ENCODE data around the gene PDE7B. TPM values are rescaled to one million over a fixed set of nuclear protein-coding genes. Genes with fewer than 3 reads are reported as not detected.

PDE7B gene
- total RNA-seq, 6 experiments from 2014 or later, result 1.2 to 5.8 (median 4.5) TPM

- H3K36me3 Mint-ChIP-seq (ENCODE audit: low read depth), result peaks cover 22% of the 10 kb centered on the region; the same call in 1 of the 2 replicates
- no peaks in the 10 kb centered on the region for H3K9me3 Mint-ChIP-seq
- no peak for DNase-seq
- H3K4me1 Mint-ChIP-seq (ENCODE audit: low read depth), result peaks cover 43% of the 10 kb centered on the region
- no peak overlapping the region for H3K4me3 Mint-ChIP-seq
- H3K27me3 Mint-ChIP-seq (ENCODE audit: insufficient read depth), result peaks cover 2% of the 10 kb centered on the region; the same call in 1 of the 2 replicates
- no peak for TF ChIP-seq CTCF (IDR thresholded peaks at IDR 0.05)
- no peak overlapping the region; the same call in 1 of the 2 replicates for H3K27ac Mint-ChIP-seq
Observed at GRCh38 chr6:136052031-136052430, 200.5 kb downstream of the PDE7B start.

GRCh38 chr6:136058852-136059251, 207.4 kb downstream of the PDE7B start:
- Mint-ChIP-seq H3K36me3 (ENCODE audit: low read depth) (peaks cover 5% of the 10 kb centered on the region; the same call in 1 of the 2 replicates), H3K27ac (no peak overlapping the region), H3K4me3 (no peak overlapping the region), H3K9me3 (no peaks in the 10 kb centered on the region), H3K4me1 (ENCODE audit: low read depth) (peaks cover 40% of the 10 kb centered on the region), H3K27me3 (ENCODE audit: insufficient read depth) (peaks cover 2% of the 10 kb centered on the region)
- DNase-seq, result no peak
- TF ChIP-seq CTCF (IDR thresholded peaks at IDR 0.05), result no peak

- no peak overlapping the region for H3K27ac Mint-ChIP-seq
- peaks cover 2% of the 10 kb centered on the region for H3K27me3 Mint-ChIP-seq (ENCODE audit: insufficient read depth)
- H3K36me3 Mint-ChIP-seq (ENCODE audit: low read depth), result peaks cover 5% of the 10 kb centered on the region; the same call in 1 of the 2 replicates
- no peak overlapping the region for H3K4me3 Mint-ChIP-seq
- DNase-seq, result no peak
- TF ChIP-seq CTCF (IDR thresholded peaks at IDR 0.05), result no peak
- H3K9me3 Mint-ChIP-seq, result no peaks in the 10 kb centered on the region
- H3K4me1 Mint-ChIP-seq (ENCODE audit: low read depth), result peaks cover 40% of the 10 kb centered on the region
Observed at GRCh38 chr6:136059308-136059707, 207.8 kb downstream of the PDE7B start.

- Mint-ChIP-seq H3K4me3 (no peak overlapping the region), H3K9me3 (no peaks in the 10 kb centered on the region)
- no peak for DNase-seq
Observed at GRCh38 chr6:136060052-136060451, 208.6 kb downstream of the PDE7B start.

GRCh38 chr6:136060759-136061158, 209.3 kb downstream of the PDE7B start:
- Mint-ChIP-seq H3K27me3 (ENCODE audit: insufficient read depth) (no peaks in the 10 kb centered on the region; the same call in 1 of the 2 replicates), H3K9me3 (no peaks in the 10 kb centered on the region), H3K4me3 (no peak overlapping the region), H3K27ac (no peak overlapping the region), H3K36me3 (ENCODE audit: low read depth) (peaks cover 5% of the 10 kb centered on the region; the same call in 1 of the 2 replicates), H3K4me1 (ENCODE audit: low read depth) (peaks cover 29% of the 10 kb centered on the region)
- DNase-seq, result no peak
- no peak for TF ChIP-seq CTCF (IDR thresholded peaks at IDR 0.05)

More at GRCh38 chr6:136060052-136060451, 208.6 kb downstream of the PDE7B start:
- Mint-ChIP-seq H3K4me1 (ENCODE audit: low read depth) (peaks cover 34% of the 10 kb centered on the region), H3K36me3 (ENCODE audit: low read depth) (peaks cover 5% of the 10 kb centered on the region; the same call in 1 of the 2 replicates), H3K27ac (no peak overlapping the region), H3K27me3 (ENCODE audit: insufficient read depth) (no peaks in the 10 kb centered on the region; the same call in 1 of the 2 replicates)
- no peak for TF ChIP-seq CTCF (IDR thresholded peaks at IDR 0.05)

Data from HFFc6 (cell line).